ENCODE results near the gene FAM72C. TPM values are rescaled to one million over a fixed set of nuclear protein-coding genes. Genes with fewer than 3 reads are reported as not detected.
"Not testable (repeated sequence)": the region's sequence is repeated elsewhere in the genome, so short reads cannot be mapped to it uniquely, and the experiment has no call there.

FAM72C gene
- total RNA-seq, 1 donor from 2014 or later = 11.0 TPM

DNA sequence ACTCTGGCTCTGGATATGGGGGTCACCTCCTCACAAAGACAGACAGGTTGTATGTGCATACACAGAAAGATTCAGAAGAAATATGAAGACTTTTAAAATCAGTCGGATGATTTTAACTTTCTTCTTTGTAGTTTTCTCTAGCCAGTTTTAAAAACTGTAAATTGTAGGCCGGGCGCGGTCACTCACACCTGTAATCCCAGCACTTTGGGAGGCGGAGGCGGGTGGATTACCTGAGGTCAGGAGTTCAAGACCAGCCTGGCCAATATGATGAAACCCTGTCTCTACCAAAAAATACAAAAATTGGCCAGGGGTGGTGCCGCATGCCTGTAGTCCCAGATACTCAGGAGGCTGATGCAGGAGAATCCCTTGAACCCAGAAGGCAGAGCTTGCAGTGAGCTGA, 58.1 kb downstream of the FAM72C start:
- intact Hi-C loops (cut with micrococcal nuclease) = not testable (repeated sequence)
